IMR-90 (cell line): Measurements from ENCODE around the gene USP36. TPM values are rescaled to one million over a fixed set of nuclear protein-coding genes. Genes with fewer than 3 reads are reported as not detected.
A peak's percentile ranks its signal among the peaks of the same experiment; 100 is the strongest.

Experiments
- ATAC-seq: fragments of 200-7000 bp; cut with Tn5 transposase; 2 replicates; pipeline ENCODE4 v1.9.1; 2020; ENCODE audit warnings: low read depth, mild to moderate bottlenecking, moderate library complexity
- BruUV-seq: library from RNA; stranded (reverse); fragments of 400-500 nt; replicated peaks from 2 replicates; lab custom pipeline; 2021; lab: Mats Ljungman, UMichigan
- CTCF ChIA-PET: fragments of 300-600 bp; formaldehyde crosslinking; extraction: SDS; loops from one replicate; lab custom pipeline; 2021; ENCODE audit warnings: antibody characterized with exemption; lab: Yijun Ruan, JAX
- POLR2A ChIA-PET: fragments of 300-600 bp; sonication (Branson Sonifier 250); formaldehyde crosslinking; loops from one replicate; lab custom pipeline; 2022; ENCODE audit warnings: antibody characterized with exemption; ENCODE audit not compliant: unreplicated experiment; lab: Charles Lee
- DNase-seq: peaks from one replicate; pipeline ENCODE4 v3.0.0; 2013
- H2AFZ ChIP-seq: replicated peaks from 2 replicates; pipeline ENCODE3; 2013; ENCODE audit warnings: low read length, mild to moderate bottlenecking; ENCODE audit not compliant: poor library complexity
- H2AK5ac ChIP-seq: 2 replicates; pipeline ENCODE4 v1.6.1; 2013; ENCODE audit warnings: low read depth, low read length, inconsistent platforms
- H2AK9ac ChIP-seq: replicated peaks from 2 replicates; pipeline ENCODE3; 2013; ENCODE audit warnings: mild to moderate bottlenecking, low read depth, low read length, moderate library complexity; ENCODE audit not compliant: poor library complexity
- H2BK120ac ChIP-seq: 2 replicates; pipeline ENCODE4 v1.6.1; 2013; ENCODE audit warnings: low read depth, low read length, inconsistent platforms
- H2BK15ac ChIP-seq: 3 replicates; pipeline ENCODE4 v1.6.1; 2013; ENCODE audit warnings: low read depth, low read length, inconsistent platforms
- H2BK20ac ChIP-seq: 2 replicates; pipeline ENCODE4 v1.6.1; 2013; ENCODE audit warnings: low read depth, mild to moderate bottlenecking, inconsistent platforms, low read length, moderate library complexity
- H2BK5ac ChIP-seq: 2 replicates; pipeline ENCODE4 v1.6.1; 2013; ENCODE audit warnings: mild to moderate bottlenecking, low read depth, low read length, inconsistent platforms; ENCODE audit not compliant: poor library complexity, severe bottlenecking
- H3K14ac ChIP-seq: replicated peaks from 2 replicates; pipeline ENCODE4 v1.6.1; 2013; ENCODE audit warnings: low read depth, low read length, inconsistent platforms
- H3K18ac ChIP-seq: 2 replicates; pipeline ENCODE4 v1.6.1; 2013; ENCODE audit warnings: low read depth, low read length, control low read depth
- H3K23ac ChIP-seq: 2 replicates; pipeline ENCODE4 v1.6.1; 2013; ENCODE audit warnings: low read depth, low read length, inconsistent platforms
- H3K27ac ChIP-seq: 2 replicates; pipeline ENCODE4 v1.5.1; 2013; ENCODE audit warnings: mild to moderate bottlenecking, control low read depth, low read length; ENCODE audit not compliant: insufficient read depth
- H3K27me3 ChIP-seq: 2 replicates; pipeline ENCODE4 v1.6.1; 2013; ENCODE audit warnings: low read length; ENCODE audit not compliant: control insufficient read depth, insufficient read depth
- H3K36me3 ChIP-seq: 2 replicates; pipeline ENCODE4 v1.6.1; 2013; ENCODE audit warnings: low read length, mixed read lengths; ENCODE audit not compliant: control insufficient read depth, insufficient read depth
- H3K4ac ChIP-seq: 2 replicates; pipeline ENCODE4 v1.6.1; 2013; ENCODE audit warnings: low read depth, low read length, inconsistent platforms
- H3K4me1 ChIP-seq: 2 replicates; pipeline ENCODE4 v1.6.1; 2013; ENCODE audit warnings: low read length, mixed read lengths; ENCODE audit not compliant: control insufficient read depth, insufficient read depth
- H3K4me2 ChIP-seq: 2 replicates; pipeline ENCODE4 v1.6.1; 2013; ENCODE audit warnings: low read depth, mild to moderate bottlenecking, control low read depth, low read length, moderate library complexity
- H3K4me3 ChIP-seq: 2 replicates; pipeline ENCODE4 v1.5.1; 2013; ENCODE audit warnings: low read depth, mild to moderate bottlenecking, control low read depth, low read length, moderate library complexity; ENCODE audit not compliant: insufficient read depth
- H3K56ac ChIP-seq: 2 replicates; pipeline ENCODE4 v1.6.1; 2013; ENCODE audit warnings: low read length, inconsistent platforms; ENCODE audit not compliant: insufficient read depth; ENCODE audit errors: extremely low read depth
- H3K79me1 ChIP-seq, 2 experiments: 2 replicates each; pipeline ENCODE4 v1.6.1; 2013; ENCODE audit warnings: low read length in 2 of 2, inconsistent platforms in 1 of 2, low read depth in 1 of 2
- H3K9ac ChIP-seq: 2 replicates; pipeline ENCODE4 v1.6.1; 2013; ENCODE audit warnings: low read depth, low read length, control low read depth
- H3K9me1 ChIP-seq: 2 replicates; pipeline ENCODE4 v1.6.1; 2013; ENCODE audit warnings: low read length, inconsistent platforms; ENCODE audit not compliant: insufficient read depth
- H3K9me3 ChIP-seq: 2 replicates; pipeline ENCODE4 v1.6.1; 2013; ENCODE audit warnings: low read length; ENCODE audit not compliant: control insufficient read depth, insufficient read depth
- H4K20me1 ChIP-seq: 2 replicates; pipeline ENCODE4 v1.6.1; 2013; ENCODE audit warnings: low read length, inconsistent platforms; ENCODE audit not compliant: insufficient read depth
- H4K5ac ChIP-seq: 2 replicates; pipeline ENCODE4 v1.6.1; 2013; ENCODE audit warnings: mild to moderate bottlenecking, low read depth, low read length, control low read depth
- H4K8ac ChIP-seq, 2 experiments: 2 replicates each; pipeline ENCODE4 v1.6.1; 2013; ENCODE audit warnings: low read depth in 2 of 2, low read length in 2 of 2, control low read depth in 1 of 2, inconsistent platforms in 1 of 2
- H4K91ac ChIP-seq: 2 replicates; pipeline ENCODE4 v1.6.1; 2013; ENCODE audit warnings: low read depth, low read length, inconsistent platforms; ENCODE audit not compliant: insufficient read depth
- CEBPB ChIP-seq: IDR thresholded peaks from 2 replicates; pipeline ENCODE4 v1.6.1; 2012; ENCODE audit warnings: low read depth, low read length, improper control_type of control experiment
- CHD1 ChIP-seq: IDR thresholded peaks from 2 replicates; pipeline ENCODE4 v1.6.1; 2012; ENCODE audit warnings: low read depth, low read length, improper control_type of control experiment
- WGBS, 2 experiments: methylation state at CpG; one replicate each; pipeline versions ENCODE4 v1.1.5 to v1.1.7; 2013; ENCODE audit warnings: missing lambda C conversion rate in 2 of 2; ENCODE audit not compliant: insufficient read length in 1 of 2; ENCODE audit errors: extremely low coverage in 2 of 2; 5-methylcytosine and 5-hydroxymethylcytosine counted together
- dilution Hi-C: fragments of 300-500 bp; cut with HindIII; formaldehyde crosslinking; loops from one replicate; pipeline ENCODE4 v1.14.3; 2018; ENCODE audit warnings: low sequenced_read_pairs; ENCODE audit not compliant: unreplicated experiment
- in situ Hi-C: fragments of 300-500 bp; cut with MboI; formaldehyde crosslinking; loops from 3 replicates; pipeline ENCODE4 v1.14.3; 2019; ENCODE audit warnings: low sequenced_read_pairs, inconsistent platforms, mixed read lengths
- intact Hi-C: fragments of 100-400 bp; cut with micrococcal nuclease; formaldehyde crosslinking; loops from 2 replicates; pipeline ENCODE4 v1.10.0; 2022
- polyA plus RNA-seq, 3 experiments: library from polyadenylated mRNA; depleted of rRNA; stranded (reverse); fragments of >200 nt; gene quantifications; 2 replicates each; pipeline ENCODE4 v1.2.3, GENCODE V29; 2012; ENCODE audit warnings: low replicate concordance in 1 of 3
- total RNA-seq: library from RNA; depleted of rRNA; stranded (reverse); fragments of >200 nt; gene quantifications from 2 replicates; pipeline ENCODE4 v1.2.3, GENCODE V29; 2012

USP36 gene
- total and polyA plus RNA-seq, 2 of the 4 experiments (the other 2 are of a cell fraction), result 30.6 to 38.3 TPM

- Histone ChIP-seq H2BK5ac (peak overlapping the region; percentile 52), H3K18ac (no peak overlapping the region), H2AFZ (peak overlapping the region; percentile 96), H4K8ac (peak overlapping the region in 1 of 2 experiments; percentile 36; a peak in 1 of 4 replicates), H4K20me1 (peaks cover 37% of the 10 kb centered on the region), H4K5ac (no peak overlapping the region), H3K36me3 (peaks cover 20% of the 10 kb centered on the region), H2BK15ac (no peak overlapping the region), H4K91ac (peak overlapping the region; percentile 19; the same call in 1 of the 2 replicates), H2BK20ac (no peak overlapping the region), H2AK9ac (peak overlapping the region; percentile 98), H3K9ac (peak overlapping the region; percentile 89), H3K14ac (no peak overlapping the region), H3K4me3 (peak overlapping the region; percentile 81), H2BK120ac (no peak overlapping the region), H2AK5ac (no peak overlapping the region), H3K23ac (no peak overlapping the region), H3K4ac (0 out of 2 replicates have a peak overlapping the region, but pooled peaks have one; percentile 18), H3K27ac (peak overlapping the region; percentile 87), H3K9me3 (no peaks in the 10 kb centered on the region), H3K27me3 (no peaks in the 10 kb centered on the region), H3K4me2 (no peak overlapping the region), H3K4me1 (peaks cover 11% of the 10 kb centered on the region), H3K9me1 (peaks cover 19% of the 10 kb centered on the region), H3K79me1 (peaks cover 19 to 46% of the 10 kb centered on the region in 2 experiments), H3K56ac (no peak overlapping the region)
- dilution Hi-C loops (no loop called here), intact Hi-C loops (no loop called here), in situ Hi-C loops (no loop called here)
- TF ChIP-seq CHD1 (peak; percentile 84; the same call in 1 of the 2 replicates), CEBPB (no peak)
- CTCF ChIA-PET, result no interaction called here
- ATAC-seq (peak; percentile 46), DNase-seq (no peak)
- 2% methylated on average over 13 of the region's 35 CpGs; no CpG with 5 or more reads in 1 of the 2 experiments for WGBS, 2 experiments
- POLR2A ChIA-PET, result interaction anchor here (0.8 kb wide), 1 partner anchor 14 kb away, joined by 3 read pairs; no protein-coding TSS in a partner anchor
- BruUV-seq, result no TSS peak
Measured at GRCh38 chr17:78840530-78840779, 159 bp downstream of the USP36 start.
